NCI-H2107 treated with DMSO at 0.1 percent for 48 hours (cell line): Measurements from ENCODE around the gene PTPRE.

ENCODE experiments used
- DNase-seq: peaks from one replicate; lab custom pipeline; 2025; ENCODE audit not compliant: unreplicated experiment; lab: John Stamatoyannopoulos, UW

PTPRE gene

GRCh38 chr10:127949831-127950230 lies 42.9 kb downstream of the PTPRE start:
- no peak for DNase-seq

DNA sequence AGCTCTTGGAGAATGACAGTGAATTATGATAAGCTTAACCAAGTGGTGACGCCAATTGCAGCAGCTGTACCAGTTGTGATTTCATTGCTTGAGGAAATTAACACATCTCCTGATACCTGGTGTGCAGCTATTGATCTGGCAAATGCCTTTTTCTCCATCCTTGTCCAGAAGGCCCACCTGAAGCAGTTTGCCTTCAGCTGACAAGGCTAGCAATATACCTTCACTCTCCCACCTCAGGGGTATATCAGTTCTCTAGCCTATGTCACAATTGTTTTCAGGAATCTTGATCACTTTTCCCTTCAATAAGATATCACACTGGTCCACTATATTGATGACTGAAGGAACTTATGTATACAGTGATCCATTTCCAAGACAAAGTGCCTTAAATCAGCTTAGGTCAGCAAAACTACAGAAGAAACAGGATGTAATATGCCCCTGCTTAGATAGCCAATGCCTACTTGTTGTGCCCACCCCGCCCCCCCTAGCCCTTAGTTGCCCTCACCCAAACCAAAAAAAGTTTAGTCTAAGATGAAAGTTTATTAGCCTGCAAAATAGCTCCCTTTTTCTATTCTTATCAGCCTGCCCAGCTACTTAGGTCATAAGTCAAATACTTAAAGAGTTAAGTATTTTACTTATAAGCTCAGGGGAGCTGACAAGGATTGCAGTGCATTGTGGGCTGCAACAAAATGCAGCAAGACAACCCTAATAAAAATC lies 45.1 kb downstream of the PTPRE start:
- no peak for DNase-seq

- no peak for DNase-seq
Observed at GRCh38 chr10:127952575-127952869, 45.6 kb downstream of the PTPRE start.

GRCh38 chr10:127952918-127953317 lies 46.0 kb downstream of the PTPRE start:
- no peak for DNase-seq

DNA sequence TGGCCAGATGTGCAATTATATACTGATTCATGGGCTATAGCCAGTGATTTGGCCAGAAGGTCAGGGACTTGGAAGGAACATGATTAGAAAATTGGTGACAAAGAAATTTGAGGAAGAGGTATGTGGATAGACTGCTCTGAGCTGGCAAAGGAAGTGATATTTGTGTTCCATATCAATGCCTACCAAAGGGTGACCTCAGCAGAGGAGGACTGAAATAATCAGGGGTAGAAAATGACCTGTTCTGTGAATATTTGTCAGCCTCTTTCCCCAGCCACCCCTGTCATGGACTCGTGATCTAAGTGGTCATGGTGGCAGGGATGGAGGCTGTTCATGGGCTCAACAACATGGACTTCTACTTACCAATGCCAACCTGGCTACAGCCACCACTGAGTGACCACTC lies 47.0 kb downstream of the PTPRE start:
- DNase-seq = no peak

DNA sequence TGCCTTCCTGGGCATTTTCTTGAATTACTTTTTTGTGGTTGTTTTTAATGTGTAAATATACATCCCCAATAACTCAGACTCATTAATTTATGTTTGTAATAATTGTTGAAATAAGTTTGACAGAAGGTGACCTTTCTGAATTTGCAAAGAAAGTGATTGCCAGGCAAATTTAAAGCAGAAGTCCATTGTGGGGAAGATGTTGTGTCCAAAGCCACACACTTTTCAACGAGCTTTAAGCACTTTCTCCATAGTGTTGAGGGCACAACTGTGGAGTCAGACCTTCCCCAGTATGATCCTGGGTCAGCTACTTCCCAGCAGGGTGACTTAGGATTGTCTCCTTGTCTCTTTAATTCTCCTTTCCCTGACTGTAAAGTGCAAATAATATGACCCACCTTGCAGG lies 52.5 kb downstream of the PTPRE start:
- DNase-seq = no peak

GRCh38 chr10:127961071-127961470 lies 54.2 kb downstream of the PTPRE start:
- no peak for DNase-seq

- no peak for DNase-seq
Observed at GRCh38 chr10:127962205-127962604, 55.3 kb downstream of the PTPRE start.

- no peak for DNase-seq
Observed at GRCh38 chr10:127963136-127963535, 56.2 kb downstream of the PTPRE start.

- DNase-seq = no peak
Observed at GRCh38 chr10:127964621-127965020, 57.7 kb downstream of the PTPRE start.

- DNase-seq = no peak
Observed at GRCh38 chr10:127966875-127967274, 60.0 kb downstream of the PTPRE start.

GRCh38 chr10:127968027-127968441 lies 61.1 kb downstream of the PTPRE start:
- DNase-seq = no peak

DNA sequence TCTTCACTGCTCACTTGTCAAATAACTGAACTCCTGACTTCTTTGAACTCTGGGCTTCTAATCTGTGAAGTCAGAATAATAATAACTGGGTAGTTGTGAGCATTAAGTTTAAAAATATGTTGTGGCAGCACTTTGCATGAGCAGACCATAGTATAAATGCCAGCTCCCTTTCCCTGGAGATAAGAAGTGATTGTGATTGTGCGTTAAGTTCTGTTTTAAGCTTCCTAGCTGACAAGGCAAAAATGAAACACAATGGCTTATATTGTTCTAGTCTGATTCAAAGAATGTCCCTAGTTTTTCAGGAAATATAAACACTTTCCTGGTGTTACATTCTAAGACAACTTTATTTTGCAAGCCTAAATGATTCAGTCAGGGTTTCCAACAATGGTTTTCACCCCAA lies 61.8 kb downstream of the PTPRE start:
- no peak for DNase-seq

DNA sequence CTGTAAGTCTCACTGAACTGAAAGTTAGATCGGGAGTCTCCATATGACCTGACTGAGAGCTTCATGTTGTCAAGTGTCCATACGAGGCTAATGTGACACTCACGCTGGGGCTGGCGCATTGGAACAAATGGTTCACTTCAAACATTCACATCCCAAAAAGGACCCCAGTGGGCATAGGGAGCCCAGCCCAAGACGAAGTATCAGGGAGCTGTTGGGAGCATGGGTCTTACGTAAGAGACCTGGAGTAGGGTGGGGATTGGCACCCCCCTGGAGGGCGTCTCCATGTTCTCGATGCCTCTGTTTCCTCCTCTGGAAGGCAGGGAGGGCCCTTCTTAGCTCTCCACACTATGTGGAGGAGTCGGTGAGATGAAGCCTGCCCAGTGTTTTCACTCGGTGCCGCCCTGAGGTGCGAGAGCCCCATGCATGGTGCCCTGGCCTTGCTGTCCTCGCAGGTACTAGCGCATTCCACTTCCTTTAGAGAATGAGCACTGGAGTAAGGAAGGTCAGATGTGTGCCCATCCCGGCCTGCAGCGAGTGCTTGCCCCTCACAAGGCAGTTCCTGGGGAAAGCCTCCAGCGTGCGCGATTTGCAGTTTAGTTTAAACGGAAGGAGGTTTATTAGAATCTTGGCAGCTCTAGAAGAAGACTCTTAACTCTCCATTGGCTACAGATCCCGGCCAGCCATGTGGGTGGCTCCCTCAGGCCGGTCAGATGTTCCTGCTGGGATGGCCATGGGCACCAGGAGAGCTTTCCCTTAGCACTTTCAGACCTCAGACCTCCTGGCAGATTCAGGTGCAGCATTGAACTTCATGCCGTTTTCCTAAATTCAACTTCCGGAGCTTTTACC lies 64.4 kb downstream of the PTPRE start:
- no peak for DNase-seq

GRCh38 chr10:127971963-127972615 lies 65.2 kb downstream of the PTPRE start:
- DNase-seq = no peak

DNA sequence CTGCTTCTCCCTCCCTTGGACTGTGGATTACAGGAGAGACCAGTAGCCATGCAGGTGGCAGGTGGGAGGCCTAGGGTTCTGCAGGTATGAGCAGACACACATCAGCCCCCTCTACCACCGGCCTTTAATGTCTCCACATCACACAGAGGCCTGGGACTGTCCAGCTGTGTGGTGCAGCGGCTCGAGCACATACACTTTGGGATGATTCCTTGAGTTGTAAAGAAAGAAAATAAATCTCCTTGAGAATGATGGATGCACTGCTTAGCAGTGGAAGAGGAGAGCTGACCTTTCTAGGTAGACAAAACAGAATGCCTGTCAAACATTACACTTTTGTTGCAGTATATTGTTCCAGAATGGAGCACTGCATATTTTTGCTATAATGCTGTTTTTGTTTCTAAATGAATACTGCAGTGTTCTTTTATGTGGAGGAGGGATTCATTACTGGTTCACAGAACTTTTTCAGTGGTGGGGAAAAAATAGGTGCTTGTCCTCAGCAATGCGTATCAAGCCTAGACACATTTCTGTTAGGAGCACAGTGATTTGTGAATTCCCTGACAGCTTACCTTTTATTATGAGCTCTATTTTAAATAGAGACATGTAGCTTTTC lies 66.0 kb downstream of the PTPRE start:
- no peak for DNase-seq

- DNase-seq = no peak
Observed at GRCh38 chr10:127973791-127974311, 66.9 kb downstream of the PTPRE start.

DNA sequence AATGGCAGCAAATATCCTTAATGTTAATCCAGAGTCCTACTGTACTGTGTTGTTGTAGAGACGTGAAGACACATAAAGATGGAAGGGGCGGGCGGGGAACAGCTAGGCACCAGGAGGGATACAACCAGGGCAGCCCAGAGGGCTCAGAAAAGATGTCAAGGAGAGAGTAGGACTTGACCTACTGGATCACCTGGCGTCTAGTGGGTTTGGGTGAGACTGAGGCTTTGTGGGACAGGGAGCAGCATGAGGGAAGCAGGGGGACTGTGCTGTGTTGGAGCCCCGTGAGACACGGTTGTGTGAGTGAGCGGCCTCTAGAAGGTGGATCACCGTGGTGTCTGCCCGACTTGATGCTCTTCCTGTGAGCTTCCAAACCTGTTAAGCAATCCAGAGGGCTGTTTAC lies 68.0 kb downstream of the PTPRE start:
- no peak for DNase-seq

DNA sequence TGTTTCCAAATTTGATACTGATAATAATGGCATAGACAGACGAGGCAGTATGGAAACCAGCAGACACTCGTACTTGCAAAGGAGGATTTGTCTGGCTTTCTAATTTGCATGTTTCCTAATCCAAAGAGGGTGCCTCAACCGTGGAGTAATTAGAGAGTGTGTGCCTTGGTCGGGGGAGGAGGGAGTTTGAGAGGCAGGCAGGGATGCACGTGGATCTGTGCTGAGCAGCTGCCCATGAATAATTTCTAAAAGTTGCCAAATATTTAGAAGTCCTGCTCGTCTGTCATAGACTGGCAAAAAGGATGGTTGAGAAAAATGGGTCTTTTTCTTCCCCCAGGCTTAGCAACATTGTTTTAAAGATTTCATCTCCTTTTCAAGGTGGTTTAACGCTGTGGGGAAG lies 69.4 kb downstream of the PTPRE start:
- DNase-seq = no peak

GRCh38 chr10:127976701-127977356 lies 69.9 kb downstream of the PTPRE start:
- DNase-seq = no peak
